ENCODE data around the gene COBL.

- TF ChIP-seq POLR2AphosphoS5 (IDR thresholded peaks at IDR 0.05): no peak
- TF ChIP-seq POLR2A (IDR thresholded peaks at IDR 0.05): no peak
- no peak for TF ChIP-seq CTCF (IDR thresholded peaks at IDR 0.05)
These were observed 63.5 kb downstream of the COBL start for GRCh38 chr7:51253157-51253556.
